Erythroblast (primary cell): ENCODE data around the gene CORIN.

Experiments
- GATA1 ChIP-seq: IDR thresholded peaks from 2 replicates; pipeline ENCODE4 v1.6.1; 2011; ENCODE audit warnings: low read depth, mild to moderate bottlenecking, control low read depth, low read length, moderate library complexity
- POLR2A ChIP-seq: IDR thresholded peaks from 2 replicates; pipeline ENCODE4 v1.6.1; 2011; ENCODE audit warnings: mild to moderate bottlenecking, low read length

- no peak for TF ChIP-seq POLR2A
- TF ChIP-seq GATA1 = no peak
Measured at GRCh38 chr4:47667552-47667951, 170.3 kb downstream of the CORIN start.
